A673 (cell line): ENCODE results near the gene PCBD1. TPM values are rescaled to one million over a fixed set of nuclear protein-coding genes. Genes with fewer than 3 reads are reported as not detected.
A peak's percentile ranks its signal among the peaks of the same experiment; 100 is the strongest.

Experiments used
- BruUV-seq: library from RNA; stranded (reverse); fragments of 400-500 nt; replicated peaks from 2 replicates; lab custom pipeline; 2021; lab: Mats Ljungman, UMichigan
- CTCF ChIA-PET: fragments of 300-600 bp; sonication (Branson Sonifier 250); formaldehyde crosslinking; loops from one replicate; lab custom pipeline; 2022; ENCODE audit warnings: antibody characterized with exemption; lab: Charles Lee
- POLR2A ChIA-PET: fragments of 300-600 bp; sonication (Branson Sonifier 250); formaldehyde crosslinking; loops from one replicate; lab custom pipeline; 2022; ENCODE audit warnings: antibody characterized with exemption; ENCODE audit not compliant: low non-redundant PET; lab: Charles Lee
- DNase-seq: peaks from one replicate; pipeline ENCODE4 v3.0.0-alpha.2; 2015; ENCODE audit warnings: low spot score
- H3K27ac ChIP-seq: fragments of 200-600 bp; sonication (generic); 2 replicates; pipeline ENCODE4 v1.5.1; 2016; ENCODE audit warnings: mixed run types, low read depth, mild to moderate bottlenecking, mixed read lengths, antibody characterized with exemption, low read length; ENCODE audit not compliant: poor library complexity, severe bottlenecking
- H3K27me3 ChIP-seq: fragments of 200-600 bp; sonication (generic); replicated peaks from 2 replicates; pipeline ENCODE4 v1.6.1; 2017; ENCODE audit warnings: mixed run types, low read depth, mild to moderate bottlenecking, mixed read lengths, antibody characterized with exemption, low read length; ENCODE audit not compliant: insufficient read depth, poor library complexity
- H3K36me3 ChIP-seq: fragments of 200-600 bp; sonication (generic); 2 replicates; pipeline ENCODE4 v1.6.1; 2016; ENCODE audit warnings: mixed run types, mild to moderate bottlenecking, mixed read lengths, antibody characterized with exemption, low read length; ENCODE audit not compliant: insufficient read depth, poor library complexity, severe bottlenecking
- H3K4me1 ChIP-seq: fragments of 200-600 bp; sonication (generic); 2 replicates; pipeline ENCODE4 v1.6.1; 2017; ENCODE audit warnings: mixed run types, mild to moderate bottlenecking, mixed read lengths, antibody characterized with exemption, low read length; ENCODE audit not compliant: insufficient read depth, poor library complexity, severe bottlenecking
- H3K4me3 ChIP-seq: fragments of 200-600 bp; sonication (generic); 2 replicates; pipeline ENCODE4 v1.5.1; 2016; ENCODE audit warnings: low read depth, mixed run types, mild to moderate bottlenecking, mixed read lengths, low read length; ENCODE audit not compliant: poor library complexity, severe bottlenecking
- H3K9me3 ChIP-seq: fragments of 200-600 bp; sonication (generic); 2 replicates; pipeline ENCODE4 v1.6.1; 2016; ENCODE audit warnings: mixed run types, low read depth, mild to moderate bottlenecking, mixed read lengths, antibody characterized with exemption, low read length; ENCODE audit not compliant: poor library complexity, severe bottlenecking
- EZH2 ChIP-seq: fragments of 200-600 bp; sonication (generic); IDR thresholded peaks from 2 replicates; pipeline ENCODE4 v1.6.1; 2017; ENCODE audit warnings: borderline replicate concordance, low read depth, mild to moderate bottlenecking, mixed read lengths, antibody characterized with exemption, low read length; ENCODE audit not compliant: poor library complexity, severe bottlenecking
- intact Hi-C: fragments of 100-400 bp; cut with micrococcal nuclease; formaldehyde crosslinking; loops from one replicate; pipeline ENCODE4 v1.10.0; 2022; ENCODE audit not compliant: unreplicated experiment
- total RNA-seq: library from RNA; stranded (reverse); gene quantifications from 2 replicates; pipeline ENCODE4 v1.2.3, GENCODE V29; 2021
- TF ChIP-seq, protein P1 (sequence below): fragments of 300-800, 200-600 bp; sonication (generic); conservative IDR thresholded peaks from 2 replicates; pipeline ENCODE4 v1.5.1; 2017; ENCODE audit warnings: low read depth, mild to moderate bottlenecking, antibody characterized with exemption, low read length, moderate library complexity, mixed read lengths

Gene PCBD1
- total RNA-seq, 1 experiment from 2014 or later: 41.2 TPM

DNA sequence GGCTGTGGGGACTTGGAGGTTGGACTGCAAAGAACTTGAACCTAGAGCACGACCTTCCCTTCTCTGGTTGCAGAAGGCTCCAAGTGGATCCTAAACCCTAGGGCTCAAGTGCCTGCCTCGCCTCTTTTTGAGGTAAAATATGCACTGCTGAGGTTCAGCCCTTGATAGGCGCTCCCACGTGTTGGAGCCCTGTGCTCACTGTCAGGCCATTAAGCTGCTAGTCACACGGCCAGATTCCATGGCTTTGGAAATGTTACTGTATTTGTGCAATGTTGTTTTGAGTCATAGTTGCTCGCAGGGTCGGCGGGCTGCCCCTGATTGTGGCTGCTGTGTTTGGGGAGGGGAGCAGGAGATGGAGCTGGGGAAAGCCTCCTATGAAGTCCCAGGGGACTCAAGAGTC is 39.8 kb upstream of the PCBD1 start:
- no TSS peak for BruUV-seq
- H3K27me3 ChIP-seq: no peaks in the 10 kb centered on the region
- CTCF ChIA-PET: interaction anchor here (0.5 kb wide), 1 partner anchor 391 kb away, joined by 4 read pairs; no protein-coding TSS in a partner anchor
- POLR2A ChIA-PET: no interaction called here
- H3K27ac ChIP-seq: no peak overlapping the region
- no peak for DNase-seq
- intact Hi-C loops: no loop called here
- H3K4me1 ChIP-seq: peaks cover 7% of the 10 kb centered on the region
- H3K4me3 ChIP-seq: no peak overlapping the region
- no peaks in the 10 kb centered on the region for H3K9me3 ChIP-seq
- TF ChIP-seq, protein P1, sequence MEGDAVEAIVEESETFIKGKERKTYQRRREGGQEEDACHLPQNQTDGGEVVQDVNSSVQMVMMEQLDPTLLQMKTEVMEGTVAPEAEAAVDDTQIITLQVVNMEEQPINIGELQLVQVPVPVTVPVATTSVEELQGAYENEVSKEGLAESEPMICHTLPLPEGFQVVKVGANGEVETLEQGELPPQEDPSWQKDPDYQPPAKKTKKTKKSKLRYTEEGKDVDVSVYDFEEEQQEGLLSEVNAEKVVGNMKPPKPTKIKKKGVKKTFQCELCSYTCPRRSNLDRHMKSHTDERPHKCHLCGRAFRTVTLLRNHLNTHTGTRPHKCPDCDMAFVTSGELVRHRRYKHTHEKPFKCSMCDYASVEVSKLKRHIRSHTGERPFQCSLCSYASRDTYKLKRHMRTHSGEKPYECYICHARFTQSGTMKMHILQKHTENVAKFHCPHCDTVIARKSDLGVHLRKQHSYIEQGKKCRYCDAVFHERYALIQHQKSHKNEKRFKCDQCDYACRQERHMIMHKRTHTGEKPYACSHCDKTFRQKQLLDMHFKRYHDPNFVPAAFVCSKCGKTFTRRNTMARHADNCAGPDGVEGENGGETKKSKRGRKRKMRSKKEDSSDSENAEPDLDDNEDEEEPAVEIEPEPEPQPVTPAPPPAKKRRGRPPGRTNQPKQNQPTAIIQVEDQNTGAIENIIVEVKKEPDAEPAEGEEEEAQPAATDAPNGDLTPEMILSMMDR: no peak
- TF ChIP-seq EZH2: no peak
- H3K36me3 ChIP-seq: no peaks in the 10 kb centered on the region

DNA sequence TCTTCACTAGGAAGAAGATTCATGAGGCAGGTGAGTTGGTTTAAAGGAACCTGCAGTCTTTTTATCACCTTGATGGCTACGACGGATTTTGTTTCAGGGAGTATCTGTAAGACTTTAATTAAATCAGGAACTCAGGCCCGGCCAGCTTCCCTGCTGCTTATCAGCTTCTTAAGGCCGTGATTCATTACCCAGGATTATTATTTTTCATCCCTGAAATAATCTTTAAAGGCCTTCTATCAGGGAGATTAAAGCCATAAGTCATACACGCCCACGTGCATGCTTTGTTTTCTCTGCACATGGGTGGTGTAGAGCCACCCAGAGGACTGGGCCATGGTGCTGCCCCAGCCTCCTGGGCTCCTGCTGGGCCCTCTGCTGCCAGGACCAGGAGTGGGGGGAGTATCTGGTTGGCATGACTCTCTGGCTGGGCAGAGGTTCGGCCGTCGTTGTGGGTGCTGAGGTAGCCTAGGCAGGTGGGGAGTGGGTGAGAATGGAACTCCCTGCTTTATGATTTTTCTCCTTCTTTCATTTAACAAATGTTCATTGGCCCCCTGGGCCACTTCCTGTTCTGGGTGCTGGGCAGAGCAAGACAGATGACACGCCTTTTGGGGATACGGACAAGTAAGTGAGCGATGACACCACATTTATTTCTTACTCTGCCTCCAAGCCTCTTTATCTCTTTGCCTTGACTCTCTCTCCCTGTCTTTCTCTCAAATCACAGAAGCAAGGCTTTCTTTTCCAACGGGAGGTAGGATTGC is 39.0 kb upstream of the PCBD1 start:
- DNase-seq: peak; percentile 42
- Histone ChIP-seq H3K4me1 (peaks cover 7% of the 10 kb centered on the region), H3K27ac (no peak overlapping the region), H3K36me3 (no peaks in the 10 kb centered on the region), H3K9me3 (no peaks in the 10 kb centered on the region), H3K27me3 (no peaks in the 10 kb centered on the region), H3K4me3 (no peak overlapping the region)
- POLR2A ChIA-PET: interaction anchor here (0.7 kb wide), 1 partner anchor 276 kb away, joined by 3 read pairs; no protein-coding TSS in a partner anchor
- no TSS peak for BruUV-seq
- TF ChIP-seq, protein P1: no peak
- no peak for TF ChIP-seq EZH2
- CTCF ChIA-PET: interaction anchor here (0.5 kb wide), 1 partner anchor 391 kb away, joined by 4 read pairs; no protein-coding TSS in a partner anchor
- intact Hi-C loops: no loop called here

DNA sequence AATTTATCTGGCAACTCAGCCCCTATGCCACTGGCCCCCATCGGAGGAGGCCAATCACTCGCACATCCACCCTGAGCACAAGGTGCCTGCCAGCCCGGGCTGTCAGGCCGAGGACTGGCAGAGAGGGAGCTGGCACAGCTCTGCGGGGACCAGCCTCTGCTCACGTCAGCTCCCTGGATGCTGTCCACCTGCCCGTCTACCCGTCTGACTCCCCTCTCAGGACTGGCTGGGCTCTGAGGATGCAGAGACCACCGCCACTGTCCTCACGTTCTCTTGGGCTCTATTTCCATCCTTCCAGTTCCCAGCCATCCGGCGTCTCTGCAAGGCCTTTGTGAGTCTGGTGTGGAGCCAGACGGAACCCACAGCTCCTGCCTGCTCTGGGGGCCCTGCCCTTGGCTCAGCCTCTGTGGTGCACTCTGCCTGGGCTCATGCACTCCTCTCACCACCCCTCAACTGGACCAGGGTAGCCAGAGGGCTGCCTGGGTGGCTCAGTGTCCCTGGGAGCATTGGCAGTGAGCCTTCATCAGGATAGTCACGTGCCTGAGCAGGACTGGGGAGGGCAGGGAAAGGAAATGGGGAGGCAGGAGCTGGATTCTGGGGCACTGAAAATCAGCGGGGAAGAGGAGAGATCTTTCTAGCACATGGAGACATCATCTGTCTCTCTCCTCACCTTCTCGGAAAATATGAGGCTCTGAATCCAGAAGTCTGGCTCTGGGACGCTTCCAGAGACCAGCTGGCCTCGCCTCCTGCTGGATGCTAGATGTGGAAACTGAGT is 38.0 kb upstream of the PCBD1 start:
- POLR2A ChIA-PET: interaction anchor here (0.7 kb wide), 1 partner anchor 277 kb away, joined by 3 read pairs; no protein-coding TSS in a partner anchor
- peaks cover 7% of the 10 kb centered on the region for H3K4me1 ChIP-seq
- H3K9me3 ChIP-seq: no peaks in the 10 kb centered on the region
- no peaks in the 10 kb centered on the region for H3K36me3 ChIP-seq
- CTCF ChIA-PET: no interaction called here
- H3K27me3 ChIP-seq: no peaks in the 10 kb centered on the region
- no peak overlapping the region for H3K27ac ChIP-seq
- TF ChIP-seq, protein P1: no peak
- no peak for TF ChIP-seq EZH2
- intact Hi-C loops: no loop called here
- no peak for DNase-seq
- H3K4me3 ChIP-seq: no peak overlapping the region
- BruUV-seq: no TSS peak
